ENCODE data around the gene HAT1. TPM values are rescaled to one million over a fixed set of nuclear protein-coding genes. Genes with fewer than 3 reads are reported as not detected.
"Not testable (repeated sequence)": the region's sequence is repeated elsewhere in the genome, so short reads cannot be mapped to it uniquely, and the experiment has no call there.

The HAT1 gene
- total RNA-seq, 2 donors from 2014 or later: 5.6 to 21.5 TPM

GRCh38 chr2:171895786-171896185 lies 26.5 kb upstream of the HAT1 start:
- whole genome bisulfite sequencing, 2 donors: 82 to 85% methylated on average over 1 of the region's 1 CpG
- intact Hi-C loops (cut with DNase I): no loop called here

GRCh38 chr2:171899623-171900282 lies 22.5 kb upstream of the HAT1 start:
- intact Hi-C loops (cut with DNase I); H3K36me3 ChIP-seq (replicated peaks in 1 of 2; ENCODE audit: insufficient read depth in 1 of 2, low read depth in 2 of 2); H3K9me3 ChIP-seq; ATAC-seq; H3K4me1 ChIP-seq; H3K27ac ChIP-seq; DNase-seq; H3K4me3 ChIP-seq; H3K27me3 ChIP-seq: not testable (repeated sequence)
- 95% methylated on average over 11 of the region's 58 CpGs; no CpG with 5 or more reads in 1 of the 2 donors for WGBS, 2 donors

More at GRCh38 chr2:171895786-171896185, 26.5 kb upstream of the HAT1 start:
- Histone ChIP-seq H3K4me3 (no peak overlapping the region), H3K36me3 (replicated peaks in 1 of 2; ENCODE audit: insufficient read depth in 1 of 2, low read depth in 2 of 2) (no peaks in the 10 kb centered on the region), H3K4me1 (peaks cover 22% of the 10 kb centered on the region), H3K9me3 (no peaks in the 10 kb centered on the region), H3K27me3 (no peaks in the 10 kb centered on the region), H3K27ac (no peak overlapping the region)
- TF ChIP-seq CTCF (IDR thresholded peaks at IDR 0.05): no peak
- TF ChIP-seq POLR2A (IDR thresholded peaks at IDR 0.05): no peak
- ATAC-seq (no peak), DNase-seq (no peak)

- Histone ChIP-seq H3K4me3 (no peak overlapping the region), H3K4me1 (no peaks in the 10 kb centered on the region), H3K27ac (no peak overlapping the region), H3K36me3 (replicated peaks in 1 of 2; ENCODE audit: insufficient read depth in 1 of 2, low read depth in 2 of 2) (no peaks in the 10 kb centered on the region), H3K27me3 (no peaks in the 10 kb centered on the region), H3K9me3 (no peaks in the 10 kb centered on the region)
- TF ChIP-seq POLR2A (IDR thresholded peaks at IDR 0.05) (no peak), CTCF (IDR thresholded peaks at IDR 0.05) (no peak)
- no peak for ATAC-seq
- WGBS, 2 donors: 54 to 62% methylated on average over 2 of the region's 2 CpGs
- no peak for DNase-seq
- intact Hi-C loops (cut with DNase I): no loop called here
These were observed 19.3 kb upstream of the HAT1 start for GRCh38 chr2:171902840-171903420.

GRCh38 chr2:171908235-171908634 lies 14.0 kb upstream of the HAT1 start:
- intact Hi-C loops (cut with DNase I): no loop called here
- Histone ChIP-seq H3K27ac (no peak overlapping the region), H3K4me1 (no peaks in the 10 kb centered on the region), H3K9me3 (no peaks in the 10 kb centered on the region), H3K36me3 (replicated peaks in 1 of 2; ENCODE audit: insufficient read depth in 1 of 2, low read depth in 2 of 2) (no peaks in the 10 kb centered on the region), H3K4me3 (no peak overlapping the region), H3K27me3 (no peaks in the 10 kb centered on the region)
- ATAC-seq (no peak), DNase-seq (no peak)
- WGBS, 2 donors: 81 to 92% methylated on average over 1 of the region's 1 CpG
- TF ChIP-seq POLR2A (IDR thresholded peaks at IDR 0.05): no peak
- no peak for TF ChIP-seq CTCF (IDR thresholded peaks at IDR 0.05)

- TF ChIP-seq CTCF (IDR thresholded peaks at IDR 0.05) (no peak), POLR2A (IDR thresholded peaks at IDR 0.05) (no peak)
- DNase-seq (no peak), ATAC-seq (no peak)
- Histone ChIP-seq H3K4me3 (no peak overlapping the region), H3K36me3 (replicated peaks in 1 of 2; ENCODE audit: insufficient read depth in 1 of 2, low read depth in 2 of 2) (no peaks in the 10 kb centered on the region), H3K27me3 (no peaks in the 10 kb centered on the region), H3K9me3 (no peaks in the 10 kb centered on the region), H3K27ac (no peak overlapping the region), H3K4me1 (no peaks in the 10 kb centered on the region)
- intact Hi-C loops (cut with DNase I): no loop called here
- WGBS, 2 donors: 83 to 87% methylated on average over 3 of the region's 3 CpGs
These were observed 13.0 kb upstream of the HAT1 start for GRCh38 chr2:171909266-171909665.
